Measurements from ENCODE around the gene ZNF536. TPM values are rescaled to one million over a fixed set of nuclear protein-coding genes. Genes with fewer than 3 reads are reported as not detected.

The ZNF536 gene
- polyA plus RNA-seq, 1 of the 3 experiments (the other 2 are of a cell fraction) = 0.41 TPM

DNA sequence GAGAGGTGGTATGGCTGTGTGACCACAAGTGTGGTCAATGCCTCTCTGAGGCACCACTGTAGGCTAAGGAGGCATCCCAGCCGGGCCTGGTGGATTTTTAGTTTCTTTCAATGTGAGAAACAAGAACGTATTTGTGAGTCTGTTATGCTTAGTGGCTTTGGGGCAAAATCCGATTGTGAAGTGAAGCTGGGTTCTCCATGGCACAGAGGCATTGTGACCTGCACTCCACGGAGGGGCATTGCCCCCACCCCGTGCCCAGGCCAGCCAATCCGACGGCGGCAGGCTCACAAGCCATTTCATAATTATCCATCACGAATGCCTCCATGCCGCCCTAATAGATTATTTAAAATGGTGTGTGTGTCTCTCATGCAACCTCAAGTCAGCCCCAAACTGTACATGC lies 151.6 kb downstream of the ZNF536 start (continued):
- TF ChIP-seq USF1 (IDR thresholded peaks at IDR 0.05; ENCODE audit: borderline replicate concordance, low read depth) = no peak
- TF ChIP-seq, protein P1, sequence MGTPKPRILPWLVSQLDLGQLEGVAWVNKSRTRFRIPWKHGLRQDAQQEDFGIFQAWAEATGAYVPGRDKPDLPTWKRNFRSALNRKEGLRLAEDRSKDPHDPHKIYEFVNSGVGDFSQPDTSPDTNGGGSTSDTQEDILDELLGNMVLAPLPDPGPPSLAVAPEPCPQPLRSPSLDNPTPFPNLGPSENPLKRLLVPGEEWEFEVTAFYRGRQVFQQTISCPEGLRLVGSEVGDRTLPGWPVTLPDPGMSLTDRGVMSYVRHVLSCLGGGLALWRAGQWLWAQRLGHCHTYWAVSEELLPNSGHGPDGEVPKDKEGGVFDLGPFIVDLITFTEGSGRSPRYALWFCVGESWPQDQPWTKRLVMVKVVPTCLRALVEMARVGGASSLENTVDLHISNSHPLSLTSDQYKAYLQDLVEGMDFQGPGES (IDR thresholded peaks at IDR 0.05; ENCODE audit: low read depth, low read length) = no peak
- TF ChIP-seq TAF1 (IDR thresholded peaks at IDR 0.05; ENCODE audit: borderline replicate concordance, low read depth, low read length) = no peak
- TF ChIP-seq RFX5 (IDR thresholded peaks at IDR 0.05; ENCODE audit: low read length) = no peak
- TF ChIP-seq, protein P2, sequence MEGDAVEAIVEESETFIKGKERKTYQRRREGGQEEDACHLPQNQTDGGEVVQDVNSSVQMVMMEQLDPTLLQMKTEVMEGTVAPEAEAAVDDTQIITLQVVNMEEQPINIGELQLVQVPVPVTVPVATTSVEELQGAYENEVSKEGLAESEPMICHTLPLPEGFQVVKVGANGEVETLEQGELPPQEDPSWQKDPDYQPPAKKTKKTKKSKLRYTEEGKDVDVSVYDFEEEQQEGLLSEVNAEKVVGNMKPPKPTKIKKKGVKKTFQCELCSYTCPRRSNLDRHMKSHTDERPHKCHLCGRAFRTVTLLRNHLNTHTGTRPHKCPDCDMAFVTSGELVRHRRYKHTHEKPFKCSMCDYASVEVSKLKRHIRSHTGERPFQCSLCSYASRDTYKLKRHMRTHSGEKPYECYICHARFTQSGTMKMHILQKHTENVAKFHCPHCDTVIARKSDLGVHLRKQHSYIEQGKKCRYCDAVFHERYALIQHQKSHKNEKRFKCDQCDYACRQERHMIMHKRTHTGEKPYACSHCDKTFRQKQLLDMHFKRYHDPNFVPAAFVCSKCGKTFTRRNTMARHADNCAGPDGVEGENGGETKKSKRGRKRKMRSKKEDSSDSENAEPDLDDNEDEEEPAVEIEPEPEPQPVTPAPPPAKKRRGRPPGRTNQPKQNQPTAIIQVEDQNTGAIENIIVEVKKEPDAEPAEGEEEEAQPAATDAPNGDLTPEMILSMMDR (IDR thresholded peaks at IDR 0.05) = no peak
- TF ChIP-seq ZBTB33 (IDR thresholded peaks at IDR 0.05; ENCODE audit: borderline replicate concordance, low read depth) = no peak
- no peak for TF ChIP-seq TEAD4 (IDR thresholded peaks at IDR 0.05; ENCODE audit: borderline replicate concordance, insufficient read depth)
- TF ChIP-seq NRF1 (IDR thresholded peaks at IDR 0.05; ENCODE audit: low read depth, low read length) = no peak
- no peak for TF ChIP-seq TCF12 (IDR thresholded peaks at IDR 0.05)
- TF ChIP-seq, protein P3, sequence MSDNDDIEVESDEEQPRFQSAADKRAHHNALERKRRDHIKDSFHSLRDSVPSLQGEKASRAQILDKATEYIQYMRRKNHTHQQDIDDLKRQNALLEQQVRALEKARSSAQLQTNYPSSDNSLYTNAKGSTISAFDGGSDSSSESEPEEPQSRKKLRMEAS (IDR thresholded peaks at IDR 0.05; ENCODE audit: low read depth) = no peak
- no peak for TF ChIP-seq ELF1 (IDR thresholded peaks at IDR 0.05)

- no peak for DNase-seq
- no peak overlapping the region for H2AFZ ChIP-seq (ENCODE audit: low read depth)
- no peaks in the 10 kb centered on the region for H3K79me2 ChIP-seq (ENCODE audit: insufficient read depth)
- H3K9ac ChIP-seq = no peak overlapping the region
- ChIA-PET POLR2A (no interaction called here), CTCF (interaction anchor here (1.0 to 1.2 kb wide), 2 partner anchors 10 to 651 kb away, joined by 3 read pairs; no protein-coding TSS in a partner anchor)
- no peak overlapping the region for H3K27ac ChIP-seq (ENCODE audit: low read depth in 2 of 2, low read length in 1 of 2)
- H3K36me3 ChIP-seq (replicated peaks in 1 of 2; ENCODE audit: control insufficient read depth in 1 of 2, insufficient read depth in 2 of 2, low read length in 1 of 2) = no peaks in the 10 kb centered on the region
- H3K9me2 ChIP-seq = no peaks in the 10 kb centered on the region
- H3K4me2 ChIP-seq = no peak overlapping the region
- no peaks in the 10 kb centered on the region for H3F3A ChIP-seq (replicated peaks; ENCODE audit: insufficient read depth)
- H3K9me3 ChIP-seq = no peaks in the 10 kb centered on the region
- no peaks in the 10 kb centered on the region for H3K27me3 ChIP-seq (ENCODE audit: insufficient read depth)
- peaks cover 0 to 5% of the 10 kb centered on the region in 2 experiments; a peak in 1 of 4 replicates for H3K4me1 ChIP-seq (ENCODE audit: control insufficient read depth in 1 of 2, insufficient read depth in 2 of 2, low read depth in 1 of 2, low read length in 1 of 2)
- H3K4me3 ChIP-seq (ENCODE audit: low read depth in 2 of 2, low read length in 1 of 2) = no peak overlapping the region
- no peaks in the 10 kb centered on the region for H4K20me1 ChIP-seq (ENCODE audit: insufficient read depth)
- 40% methylated on average over 7 of the region's 7 CpGs for WGBS (ENCODE audit: low lambda C conversion rate)
- TF ChIP-seq YY1 (IDR thresholded peaks at IDR 0.05; ENCODE audit: low read depth) (no peak), SMC3 (IDR thresholded peaks at IDR 0.05; ENCODE audit: low read depth, low read length) (no peak), SIN3A (IDR thresholded peaks at IDR 0.05; ENCODE audit: borderline replicate concordance, low read depth, low read length) (no peak), FOXJ3 (CRISPR knock-in tag; IDR thresholded peaks at IDR 0.05) (no peak), POLR2AphosphoS5 (IDR thresholded peaks at IDR 0.05; ENCODE audit: low read depth, low read length) (no peak), NFIC (IDR thresholded peaks at IDR 0.05; ENCODE audit: borderline replicate concordance) (no peak), TCF12 (IDR thresholded peaks at IDR 0.05) (no peak), USF1 (IDR thresholded peaks at IDR 0.05; ENCODE audit: borderline replicate concordance, low read depth) (no peak), GATA2 (CRISPR knock-in tag; IDR thresholded peaks at IDR 0.05) (no peak), RCOR1 (IDR thresholded peaks at IDR 0.05; ENCODE audit: low read length) (no peak), NRF1 (IDR thresholded peaks at IDR 0.05; ENCODE audit: low read depth, low read length) (no peak), EP300 (IDR thresholded peaks at IDR 0.05; ENCODE audit: borderline replicate concordance in 1 of 2, low read depth in 1 of 2, low read length in 1 of 2) (no peak)
- TF ChIP-seq, protein P4, sequence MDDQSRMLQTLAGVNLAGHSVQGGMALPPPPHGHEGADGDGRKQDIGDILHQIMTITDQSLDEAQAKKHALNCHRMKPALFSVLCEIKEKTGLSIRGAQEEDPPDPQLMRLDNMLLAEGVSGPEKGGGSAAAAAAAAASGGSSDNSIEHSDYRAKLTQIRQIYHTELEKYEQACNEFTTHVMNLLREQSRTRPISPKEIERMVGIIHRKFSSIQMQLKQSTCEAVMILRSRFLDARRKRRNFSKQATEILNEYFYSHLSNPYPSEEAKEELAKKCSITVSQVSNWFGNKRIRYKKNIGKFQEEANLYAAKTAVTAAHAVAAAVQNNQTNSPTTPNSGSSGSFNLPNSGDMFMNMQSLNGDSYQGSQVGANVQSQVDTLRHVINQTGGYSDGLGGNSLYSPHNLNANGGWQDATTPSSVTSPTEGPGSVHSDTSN (IDR thresholded peaks at IDR 0.05) = no peak
- TF ChIP-seq, protein P3 (IDR thresholded peaks at IDR 0.05; ENCODE audit: low read depth) = no peak
- TF ChIP-seq, protein P2 (IDR thresholded peaks at IDR 0.05) = no peak
These were observed 153.2 kb downstream of the ZNF536 start for GRCh38 chr19:30525383-30525782.
